Stromal cell of bone marrow (primary cell): Measurements from ENCODE around the gene C3orf18.

Source experiments
- DNase-seq: peaks from one replicate; pipeline ENCODE4 v3.0.0-alpha.2; 2012; ENCODE audit warnings: low read depth

Gene C3orf18

GRCh38 chr3:50551054-50551659, 16.4 kb downstream of the C3orf18 start:
- no peak for DNase-seq

GRCh38 chr3:50550079-50550736, 17.3 kb downstream of the C3orf18 start:
- no peak for DNase-seq

GRCh38 chr3:50549226-50549625, 18.3 kb downstream of the C3orf18 start:
- no peak for DNase-seq

GRCh38 chr3:50545781-50546180, 21.8 kb downstream of the C3orf18 start:
- no peak for DNase-seq

GRCh38 chr3:50542177-50543034, 25.1 kb downstream of the C3orf18 start:
- peak; percentile 23 for DNase-seq

- DNase-seq: no peak
These were observed 27.9 kb downstream of the C3orf18 start for GRCh38 chr3:50539356-50540286.

GRCh38 chr3:50537421-50538129, 30.0 kb downstream of the C3orf18 start:
- DNase-seq: no peak

- DNase-seq: no peak
These were observed 30.9 kb downstream of the C3orf18 start for GRCh38 chr3:50536471-50537180.

- no peak for DNase-seq
These were observed 32.7 kb downstream of the C3orf18 start for GRCh38 chr3:50534681-50535330.

GRCh38 chr3:50533807-50534461, 33.6 kb downstream of the C3orf18 start:
- no peak for DNase-seq

- no peak for DNase-seq
These were observed 34.2 kb downstream of the C3orf18 start for GRCh38 chr3:50533316-50533715.

GRCh38 chr3:50532062-50532705, 35.4 kb downstream of the C3orf18 start:
- DNase-seq: no peak

GRCh38 chr3:50531201-50531600, 36.3 kb downstream of the C3orf18 start:
- no peak for DNase-seq

- no peak for DNase-seq
These were observed 37.3 kb downstream of the C3orf18 start for GRCh38 chr3:50530001-50530970.

- peak; percentile 33 for DNase-seq
These were observed 41.6 kb downstream of the C3orf18 start for GRCh38 chr3:50525987-50526386.

GRCh38 chr3:50525191-50525910, 42.2 kb downstream of the C3orf18 start:
- no peak for DNase-seq

GRCh38 chr3:50524746-50525145, 42.8 kb downstream of the C3orf18 start:
- DNase-seq: no peak
